ENCODE results near the gene BTBD7.

- TF ChIP-seq POLR2A (IDR thresholded peaks at IDR 0.05; ENCODE audit: low read length) (no peak), GATA1 (IDR thresholded peaks at IDR 0.05; ENCODE audit: low read depth, low read length) (no peak)
Observed at GRCh38 chr14:93281937-93282336, 50.9 kb downstream of the BTBD7 start.

All from erythroblast (primary cell).